Activated naive CD8-positive, alpha-beta T cell treated with anti-CD3 and anti-CD28 coated beads, Interleukin-2, amount 10 ng/mL, durations not matched to agents 7 days and 5 days (primary cell): ENCODE measurements around the gene PITRM1. TPM values are rescaled to one million over a fixed set of nuclear protein-coding genes. Genes with fewer than 3 reads are reported as not detected.
"Not testable (repeated sequence)": the region's sequence is repeated elsewhere in the genome, so short reads cannot be mapped to it uniquely, and the experiment has no call there.

ENCODE experiments used
- ATAC-seq: fragments of 150-1000 bp; cut with Tn5 transposase; one replicate; pipeline ENCODE4 v1.10.0; 2021; ENCODE audit warnings: low read depth, moderate library complexity
- POLR2A ChIA-PET: fragments of 350-600 bp; sonication (Branson Sonifier 250); formaldehyde crosslinking; loops from one replicate; lab custom pipeline; 2021; ENCODE audit warnings: antibody characterized with exemption; lab: Charles Lee
- DNase-seq: peaks from one replicate; pipeline ENCODE4 v3.0.0; 2021
- H3K27ac Mint-ChIP-seq: one replicate; pipeline ENCODE4 v1.8.0; 2022; ENCODE audit warnings: mild to moderate bottlenecking, mixed read lengths
- H3K27me3 Mint-ChIP-seq: one replicate; pipeline ENCODE4 v1.8.0; 2022; ENCODE audit warnings: mild to moderate bottlenecking, moderate library complexity, mixed read lengths
- H3K36me3 Mint-ChIP-seq: one replicate; pipeline ENCODE4 v1.8.0; 2021; ENCODE audit warnings: mild to moderate bottlenecking, mixed read lengths
- H3K4me1 Mint-ChIP-seq: one replicate; pipeline ENCODE4 v1.8.0; 2021; ENCODE audit warnings: mixed read lengths
- H3K4me3 Mint-ChIP-seq: one replicate; pipeline ENCODE4 v1.8.0; 2022; ENCODE audit warnings: mild to moderate bottlenecking, moderate library complexity, mixed read lengths
- H3K9me3 Mint-ChIP-seq: one replicate; pipeline ENCODE4 v1.8.0; 2021; ENCODE audit warnings: mixed read lengths
- total RNA-seq, 2 experiments: library from RNA; stranded (reverse); gene quantifications; one replicate each; pipeline ENCODE4 v1.2.3, GENCODE V29; 2021

PITRM1 gene
- total RNA-seq, 2 experiments from 2014 or later: 64.4 to 65.2 TPM

GRCh38 chr10:3109633-3110032 lies 62.9 kb downstream of the PITRM1 start:
- Mint-ChIP-seq H3K27me3 (no peaks in the 10 kb centered on the region), H3K27ac (no peak overlapping the region), H3K4me3 (no peak overlapping the region), H3K4me1 (no peaks in the 10 kb centered on the region), H3K9me3 (no peaks in the 10 kb centered on the region), H3K36me3 (peaks cover 33% of the 10 kb centered on the region)
- POLR2A ChIA-PET: no interaction called here
- DNase-seq (no peak), ATAC-seq (no peak)

DNA sequence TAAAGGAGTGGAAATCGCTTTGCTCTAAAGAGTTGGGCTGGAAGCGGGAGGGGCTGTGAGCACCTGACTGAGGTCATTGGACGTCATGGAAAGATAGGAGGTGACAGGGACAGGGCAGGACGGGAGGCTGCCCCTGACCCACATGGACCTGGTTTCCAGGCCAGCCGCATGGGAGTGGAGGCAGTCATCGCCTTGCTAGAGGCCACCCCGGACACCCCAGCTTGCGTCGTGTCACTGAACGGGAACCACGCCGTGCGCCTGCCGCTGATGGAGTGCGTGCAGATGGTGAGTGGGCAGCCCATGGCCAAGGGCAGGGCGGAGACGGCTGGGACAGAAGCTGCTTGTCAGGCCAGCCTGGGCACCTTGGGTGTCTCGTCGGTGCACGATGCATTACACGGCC lies 63.4 kb downstream of the PITRM1 start:
- POLR2A ChIA-PET: no interaction called here
- Mint-ChIP-seq H3K27me3 (no peaks in the 10 kb centered on the region), H3K27ac (no peak overlapping the region), H3K4me1 (no peaks in the 10 kb centered on the region), H3K36me3 (peaks cover 36% of the 10 kb centered on the region), H3K9me3 (no peaks in the 10 kb centered on the region), H3K4me3 (no peak overlapping the region)
- no peak for ATAC-seq
- DNase-seq: no peak

- no peaks in the 10 kb centered on the region for H3K27me3 Mint-ChIP-seq
- H3K9me3 Mint-ChIP-seq: no peaks in the 10 kb centered on the region
- POLR2A ChIA-PET: no interaction called here
- H3K36me3 Mint-ChIP-seq: peaks cover 40% of the 10 kb centered on the region
- ATAC-seq: no peak
- no peak overlapping the region for H3K27ac Mint-ChIP-seq
- no peaks in the 10 kb centered on the region for H3K4me1 Mint-ChIP-seq
- H3K4me3 Mint-ChIP-seq: no peak overlapping the region
- DNase-seq: no peak
These were observed 63.9 kb downstream of the PITRM1 start for GRCh38 chr10:3108575-3109105.

DNA sequence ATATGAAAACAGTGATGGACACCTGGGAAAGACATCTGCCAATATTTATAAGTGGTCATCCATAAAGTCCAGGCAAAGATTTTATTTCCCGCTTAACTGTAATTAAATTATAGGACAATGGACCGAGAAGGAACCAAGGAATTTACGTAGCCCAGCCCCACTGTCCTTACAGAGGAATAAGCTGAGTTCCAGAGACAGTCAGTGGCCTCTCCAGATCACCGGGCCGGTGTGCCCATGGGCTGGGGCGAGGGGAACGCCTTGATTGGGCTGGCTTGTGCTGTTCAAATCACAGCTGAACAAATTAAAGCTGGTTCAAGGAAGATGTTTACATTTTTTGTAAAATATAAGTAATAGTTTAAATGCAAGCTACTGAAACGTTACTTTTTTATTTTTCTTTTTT lies 64.5 kb downstream of the PITRM1 start:
- H3K9me3 Mint-ChIP-seq: no peaks in the 10 kb centered on the region
- no peak overlapping the region for H3K4me3 Mint-ChIP-seq
- H3K27me3 Mint-ChIP-seq: no peaks in the 10 kb centered on the region
- DNase-seq (no peak), ATAC-seq (no peak)
- no peak overlapping the region for H3K27ac Mint-ChIP-seq
- POLR2A ChIA-PET: no interaction called here
- H3K4me1 Mint-ChIP-seq: no peaks in the 10 kb centered on the region
- H3K36me3 Mint-ChIP-seq: peaks cover 39% of the 10 kb centered on the region

DNA sequence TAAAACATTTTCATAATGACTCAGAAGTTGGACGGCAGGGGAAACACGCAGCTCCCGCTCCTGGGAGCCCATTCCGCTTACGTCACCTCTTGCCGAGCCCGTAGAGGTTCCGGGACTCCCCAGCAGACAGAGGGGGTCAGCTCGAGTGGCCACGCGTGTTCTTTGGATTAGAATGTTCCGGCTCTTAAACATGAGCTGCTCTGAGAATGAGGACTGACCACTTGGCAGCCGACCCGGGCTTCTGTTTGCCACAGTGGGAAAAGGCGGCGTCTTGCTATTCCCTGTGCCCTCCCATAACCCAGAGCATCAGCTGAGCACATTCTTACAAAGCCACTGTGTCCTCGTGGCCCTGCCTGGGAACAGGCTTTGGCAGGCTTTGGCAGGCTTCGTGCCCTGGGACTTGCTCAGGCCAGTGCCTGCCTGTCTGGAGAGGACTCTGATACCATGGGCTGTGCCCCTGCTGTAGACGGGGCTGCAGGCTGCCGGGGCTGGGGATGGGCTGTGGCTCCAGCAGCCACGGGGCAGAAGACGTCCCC lies 65.1 kb downstream of the PITRM1 start:
- H3K4me1 Mint-ChIP-seq: no peaks in the 10 kb centered on the region
- H3K4me3 Mint-ChIP-seq: no peak overlapping the region
- DNase-seq (no peak), ATAC-seq (no peak)
- no peaks in the 10 kb centered on the region for H3K27me3 Mint-ChIP-seq
- H3K36me3 Mint-ChIP-seq: peaks cover 41% of the 10 kb centered on the region
- no peaks in the 10 kb centered on the region for H3K9me3 Mint-ChIP-seq
- no peak overlapping the region for H3K27ac Mint-ChIP-seq
- POLR2A ChIA-PET: no interaction called here

- Mint-ChIP-seq H3K9me3 (no peaks in the 10 kb centered on the region), H3K36me3 (peaks cover 41% of the 10 kb centered on the region)
- POLR2A ChIA-PET: no interaction called here
These were observed 65.6 kb downstream of the PITRM1 start for GRCh38 chr10:3106928-3107425.

GRCh38 chr10:3106328-3106727 lies 66.3 kb downstream of the PITRM1 start:
- H3K9me3 Mint-ChIP-seq, H3K27ac Mint-ChIP-seq, ATAC-seq, H3K4me3 Mint-ChIP-seq, H3K27me3 Mint-ChIP-seq, DNase-seq, POLR2A ChIA-PET, H3K4me1 Mint-ChIP-seq: not testable (repeated sequence)
- H3K36me3 Mint-ChIP-seq: peaks cover 43% of the 10 kb centered on the region

More at GRCh38 chr10:3106928-3107425, 65.6 kb downstream of the PITRM1 start:
- ATAC-seq (no peak), DNase-seq (no peak)
- Mint-ChIP-seq H3K27ac (no peak overlapping the region), H3K27me3 (no peaks in the 10 kb centered on the region), H3K4me3 (no peak overlapping the region), H3K4me1 (no peaks in the 10 kb centered on the region)

DNA sequence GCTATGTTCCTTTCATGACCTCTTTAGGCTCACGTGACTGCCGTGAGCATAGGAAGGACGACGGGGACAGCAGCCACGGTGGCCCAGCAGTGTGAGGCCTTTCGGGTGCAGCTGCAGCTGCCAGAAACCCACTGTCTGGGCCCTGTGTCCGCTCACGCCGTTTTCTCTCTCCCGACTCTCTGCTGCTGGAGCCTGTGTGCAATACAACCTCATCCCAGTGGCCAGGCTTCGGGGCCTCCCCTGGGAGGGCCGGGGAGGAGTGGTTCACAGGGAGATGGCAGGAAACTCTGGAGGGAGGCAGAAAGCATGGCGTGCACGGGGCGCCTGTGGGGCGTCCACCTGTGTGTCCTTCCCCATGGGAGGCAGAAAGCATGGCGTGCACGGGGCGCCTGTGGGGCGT lies 66.7 kb downstream of the PITRM1 start:
- H3K36me3 Mint-ChIP-seq: peaks cover 42% of the 10 kb centered on the region

DNA sequence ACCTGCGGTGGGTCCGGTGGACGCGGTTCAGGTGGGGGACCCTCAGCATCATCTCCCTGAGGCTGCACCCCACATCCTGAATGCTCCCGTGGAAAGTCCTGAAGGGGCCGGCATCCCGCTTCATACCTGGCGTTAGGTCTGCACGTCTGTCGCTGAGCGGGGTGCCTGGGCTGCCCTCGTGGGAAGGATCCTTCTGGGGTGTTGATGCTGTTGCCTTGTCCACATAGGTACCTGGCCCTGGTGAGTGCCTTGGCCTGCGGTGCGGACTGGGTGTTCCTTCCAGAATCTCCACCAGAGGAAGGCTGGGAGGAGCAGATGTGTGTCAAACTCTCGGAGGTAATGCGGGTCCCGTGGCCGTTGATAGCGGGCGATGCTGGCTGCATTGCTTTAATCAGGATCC lies 67.4 kb downstream of the PITRM1 start:
- POLR2A ChIA-PET: no interaction called here
- Mint-ChIP-seq H3K4me3 (no peak overlapping the region), H3K27ac (no peak overlapping the region), H3K27me3 (no peaks in the 10 kb centered on the region), H3K36me3 (peaks cover 39% of the 10 kb centered on the region), H3K4me1 (no peaks in the 10 kb centered on the region), H3K9me3 (no peaks in the 10 kb centered on the region)
- DNase-seq: no peak
- ATAC-seq: no peak

More for the DNA sequence above, 66.7 kb downstream of the PITRM1 start:
- POLR2A ChIA-PET: no interaction called here
- H3K4me1 Mint-ChIP-seq: no peaks in the 10 kb centered on the region
- no peak overlapping the region for H3K27ac Mint-ChIP-seq
- H3K9me3 Mint-ChIP-seq: no peaks in the 10 kb centered on the region
- ATAC-seq (no peak), DNase-seq (no peak)
- no peak overlapping the region for H3K4me3 Mint-ChIP-seq
- H3K27me3 Mint-ChIP-seq: no peaks in the 10 kb centered on the region

DNA sequence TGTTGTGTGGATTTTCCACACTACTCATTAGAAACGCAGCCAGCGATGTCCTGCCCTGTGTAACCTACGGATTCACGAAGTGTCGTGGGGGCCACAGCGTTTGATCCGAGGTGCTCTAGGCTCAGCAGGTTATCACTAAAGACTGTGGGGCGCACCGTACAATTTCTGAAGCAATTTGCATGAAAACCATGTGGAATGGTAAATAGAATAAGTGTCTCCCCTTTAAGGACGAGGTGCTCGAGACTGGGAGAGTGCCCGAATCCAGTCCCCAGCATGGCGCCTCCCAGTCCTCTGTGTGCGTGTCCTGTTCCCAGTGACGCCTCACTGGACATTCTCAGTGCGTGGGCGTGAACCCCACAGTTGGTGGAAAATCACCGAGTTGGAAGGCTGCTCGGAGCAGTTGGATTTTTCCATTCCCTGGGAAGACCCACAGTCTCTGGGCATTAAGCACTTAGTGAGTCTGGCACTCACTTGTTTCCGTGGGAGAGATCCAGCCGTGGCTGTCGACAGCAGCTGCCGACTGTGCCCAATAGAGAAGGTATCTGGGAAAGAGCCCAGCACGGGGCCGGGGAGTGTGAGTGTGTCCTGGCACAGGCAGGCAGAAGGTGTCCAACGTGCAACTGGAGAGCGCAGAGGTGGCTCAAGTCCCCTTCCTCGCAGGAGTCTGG lies 68.2 kb downstream of the PITRM1 start:
- Mint-ChIP-seq H3K4me1 (peaks cover 3% of the 10 kb centered on the region), H3K27me3 (no peaks in the 10 kb centered on the region), H3K27ac (no peak overlapping the region), H3K9me3 (no peaks in the 10 kb centered on the region), H3K4me3 (no peak overlapping the region), H3K36me3 (peaks cover 39% of the 10 kb centered on the region)
- ATAC-seq: no peak
- POLR2A ChIA-PET: no interaction called here
- DNase-seq: no peak

GRCh38 chr10:3103646-3104045 lies 68.9 kb downstream of the PITRM1 start:
- ATAC-seq: no peak
- H3K27me3 Mint-ChIP-seq: no peaks in the 10 kb centered on the region
- H3K27ac Mint-ChIP-seq: no peak overlapping the region
- no peak for DNase-seq
- no peaks in the 10 kb centered on the region for H3K9me3 Mint-ChIP-seq
- H3K4me3 Mint-ChIP-seq: no peak overlapping the region
- peaks cover 3% of the 10 kb centered on the region for H3K4me1 Mint-ChIP-seq
- peaks cover 35% of the 10 kb centered on the region for H3K36me3 Mint-ChIP-seq
- POLR2A ChIA-PET: no interaction called here

DNA sequence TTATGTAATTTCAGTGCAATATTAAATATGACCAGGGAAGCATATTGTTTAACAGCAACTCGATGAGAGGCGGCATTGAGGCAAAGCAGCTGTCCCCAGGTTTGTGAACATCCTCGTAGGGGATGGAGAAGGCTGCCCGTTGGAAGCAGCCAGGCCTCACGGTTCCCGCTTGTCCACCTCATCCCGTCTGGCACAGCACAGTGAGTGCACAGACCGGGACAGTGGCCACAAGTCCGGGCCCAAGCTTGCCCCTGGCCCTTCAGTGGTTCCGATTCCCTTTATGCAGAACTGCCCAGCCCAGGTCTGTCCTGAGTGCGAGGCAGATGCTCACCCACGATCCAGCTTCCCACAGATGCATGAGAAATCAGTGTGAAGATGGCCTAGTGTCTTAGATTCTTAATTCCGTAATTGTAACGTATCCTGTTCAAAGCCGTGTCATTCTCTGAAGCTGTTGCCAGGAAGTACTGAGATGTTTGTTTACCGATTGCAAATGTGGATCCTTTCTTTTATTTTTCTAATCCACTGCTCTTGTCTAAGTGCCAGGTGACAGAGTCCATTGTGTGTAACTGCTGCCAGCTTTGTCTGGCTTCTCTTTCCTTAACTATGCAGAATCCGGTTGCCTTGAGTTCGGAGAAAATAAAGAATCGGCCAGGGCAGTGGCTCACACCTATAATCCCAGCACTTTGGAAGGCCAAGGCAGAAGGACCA lies 69.7 kb downstream of the PITRM1 start:
- POLR2A ChIA-PET: no interaction called here
- H3K9me3 Mint-ChIP-seq: no peaks in the 10 kb centered on the region
- no peak overlapping the region for H3K27ac Mint-ChIP-seq
- DNase-seq (no peak), ATAC-seq (no peak)
- H3K27me3 Mint-ChIP-seq: no peaks in the 10 kb centered on the region
- H3K36me3 Mint-ChIP-seq: peaks cover 31% of the 10 kb centered on the region
- no peak overlapping the region for H3K4me3 Mint-ChIP-seq
- peaks cover 3% of the 10 kb centered on the region for H3K4me1 Mint-ChIP-seq

- DNase-seq: no peak
- H3K27ac Mint-ChIP-seq: no peak overlapping the region
- no peak for ATAC-seq
- no peaks in the 10 kb centered on the region for H3K9me3 Mint-ChIP-seq
- H3K4me3 Mint-ChIP-seq: no peak overlapping the region
- H3K4me1 Mint-ChIP-seq: peaks cover 8% of the 10 kb centered on the region
- peaks cover 26% of the 10 kb centered on the region for H3K36me3 Mint-ChIP-seq
- H3K27me3 Mint-ChIP-seq: no peaks in the 10 kb centered on the region
- POLR2A ChIA-PET: no interaction called here
These were observed 71.5 kb downstream of the PITRM1 start for GRCh38 chr10:3100856-3101640.
